ENCODE results near the gene FDX2. TPM values are rescaled to one million over a fixed set of nuclear protein-coding genes. Genes with fewer than 3 reads are reported as not detected.
A peak's percentile ranks its signal among the peaks of the same experiment; 100 is the strongest.

FDX2 gene
- total RNA-seq, 1 donor from 2014 or later, result 16.0 TPM

- Mint-ChIP-seq H3K9me3 (ENCODE audit: unreplicated experiment) (peaks cover 4% of the 10 kb centered on the region), H3K4me3 (ENCODE audit: unreplicated experiment) (no peak overlapping the region), H3K36me3 (ENCODE audit: unreplicated experiment) (no peaks in the 10 kb centered on the region), H3K27me3 (ENCODE audit: unreplicated experiment) (peaks cover 2% of the 10 kb centered on the region), H3K27ac (ENCODE audit: unreplicated experiment) (no peak overlapping the region), H3K4me1 (ENCODE audit: low read depth, unreplicated experiment) (no peaks in the 10 kb centered on the region)
- TF ChIP-seq CTCF (IDR thresholded peaks at IDR 0.05; ENCODE audit: partially characterized antibody, unreplicated experiment), result no peak
- DNase-seq, result no peak
Measured at GRCh38 chr19:10361569-10362011, 45.8 kb upstream of the FDX2 start.

- no peak for TF ChIP-seq CTCF (IDR thresholded peaks at IDR 0.05; ENCODE audit: partially characterized antibody, unreplicated experiment)
- no peak for DNase-seq
- H3K4me3 Mint-ChIP-seq (ENCODE audit: unreplicated experiment), result no peak overlapping the region
- peaks cover 4% of the 10 kb centered on the region for H3K27me3 Mint-ChIP-seq (ENCODE audit: unreplicated experiment)
- H3K4me1 Mint-ChIP-seq (ENCODE audit: low read depth, unreplicated experiment), result peaks cover 5% of the 10 kb centered on the region
- H3K9me3 Mint-ChIP-seq (ENCODE audit: unreplicated experiment), result peaks cover 2% of the 10 kb centered on the region
- H3K27ac Mint-ChIP-seq (ENCODE audit: unreplicated experiment), result no peak overlapping the region
- no peaks in the 10 kb centered on the region for H3K36me3 Mint-ChIP-seq (ENCODE audit: unreplicated experiment)
Measured at GRCh38 chr19:10356431-10356830, 40.6 kb upstream of the FDX2 start.

GRCh38 chr19:10353793-10354391, 38.1 kb upstream of the FDX2 start:
- Mint-ChIP-seq H3K4me1 (ENCODE audit: low read depth, unreplicated experiment) (peaks cover 5% of the 10 kb centered on the region), H3K4me3 (ENCODE audit: unreplicated experiment) (peak overlapping the region; percentile 88), H3K27ac (ENCODE audit: unreplicated experiment) (peak overlapping the region; percentile 96), H3K9me3 (ENCODE audit: unreplicated experiment) (peaks cover 2% of the 10 kb centered on the region), H3K27me3 (ENCODE audit: unreplicated experiment) (peaks cover 4% of the 10 kb centered on the region), H3K36me3 (ENCODE audit: unreplicated experiment) (no peaks in the 10 kb centered on the region)
- no peak for TF ChIP-seq CTCF (IDR thresholded peaks at IDR 0.05; ENCODE audit: partially characterized antibody, unreplicated experiment)
- DNase-seq, result peak; percentile 98

GRCh38 chr19:10352764-10353671, 37.2 kb upstream of the FDX2 start:
- no peaks in the 10 kb centered on the region for H3K36me3 Mint-ChIP-seq (ENCODE audit: unreplicated experiment)
- TF ChIP-seq CTCF (IDR thresholded peaks at IDR 0.05; ENCODE audit: partially characterized antibody, unreplicated experiment), result no peak
- peak overlapping the region; percentile 88 for H3K4me3 Mint-ChIP-seq (ENCODE audit: unreplicated experiment)
- H3K4me1 Mint-ChIP-seq (ENCODE audit: low read depth, unreplicated experiment), result peaks cover 5% of the 10 kb centered on the region
- peaks cover 4% of the 10 kb centered on the region for H3K27me3 Mint-ChIP-seq (ENCODE audit: unreplicated experiment)
- H3K27ac Mint-ChIP-seq (ENCODE audit: unreplicated experiment), result peak overlapping the region; percentile 96
- H3K9me3 Mint-ChIP-seq (ENCODE audit: unreplicated experiment), result peaks cover 2% of the 10 kb centered on the region
- peak; percentile 97 for DNase-seq

- peaks cover 5% of the 10 kb centered on the region for H3K9me3 Mint-ChIP-seq (ENCODE audit: unreplicated experiment)
- no peak overlapping the region for H3K27ac Mint-ChIP-seq (ENCODE audit: unreplicated experiment)
- H3K36me3 Mint-ChIP-seq (ENCODE audit: unreplicated experiment), result no peaks in the 10 kb centered on the region
- TF ChIP-seq CTCF (IDR thresholded peaks at IDR 0.05; ENCODE audit: partially characterized antibody, unreplicated experiment), result no peak
- no peak overlapping the region for H3K4me3 Mint-ChIP-seq (ENCODE audit: unreplicated experiment)
- H3K27me3 Mint-ChIP-seq (ENCODE audit: unreplicated experiment), result peaks cover 2% of the 10 kb centered on the region
- DNase-seq, result no peak
- H3K4me1 Mint-ChIP-seq (ENCODE audit: low read depth, unreplicated experiment), result no peaks in the 10 kb centered on the region
Measured at GRCh38 chr19:10346509-10346908, 30.7 kb upstream of the FDX2 start.

All from glutamatergic neuron (in vitro differentiated cells).